GM13976 (cell line): ENCODE measurements around the gene ATG9B.

Experiments used
- DNase-seq: peaks from one replicate; pipeline ENCODE4 v3.0.0; 2012; ENCODE audit warnings: low spot score
- CTCF ChIP-seq: IDR thresholded peaks from 2 replicates; pipeline ENCODE4 v1.5.1; 2012; ENCODE audit warnings: borderline replicate concordance, mild to moderate bottlenecking; ENCODE audit not compliant: insufficient read depth; ENCODE audit errors: extremely low read depth, missing control alignments, control extremely low read depth
- in situ Hi-C: fragments of 300-500 bp; cut with MboI; formaldehyde crosslinking; loops from one replicate; pipeline ENCODE4 v1.12.0; 2022; ENCODE audit warnings: low sequenced_read_pairs, mixed read lengths, inconsistent platforms; ENCODE audit not compliant: unreplicated experiment

Gene ATG9B

GRCh38 chr7:150989456-150989855 is 34.8 kb downstream of the ATG9B start:
- in situ Hi-C loops: loop anchor here (10.0 kb wide), 1 partner anchor 215 kb away; no protein-coding TSS in a partner anchor
- DNase-seq: no peak
- TF ChIP-seq CTCF: no peak

GRCh38 chr7:150988230-150989226 is 35.8 kb downstream of the ATG9B start:
- peak; percentile 85 for DNase-seq
- in situ Hi-C loops: loop anchor here (10.0 kb wide), 1 partner anchor 214 kb away; no protein-coding TSS in a partner anchor
- peak; percentile 88 for TF ChIP-seq CTCF

GRCh38 chr7:150986556-150986955 is 37.7 kb downstream of the ATG9B start:
- no peak for TF ChIP-seq CTCF
- no peak for DNase-seq
- in situ Hi-C loops: loop anchor here (10.0 kb wide), 1 partner anchor 212 kb away; no protein-coding TSS in a partner anchor

- in situ Hi-C loops: loop anchor here (10.0 kb wide), 1 partner anchor 211 kb away; no protein-coding TSS in a partner anchor
- DNase-seq: peak; percentile 73
These were observed 38.2 kb downstream of the ATG9B start for GRCh38 chr7:150986099-150986512.

GRCh38 chr7:150983893-150984368 is 40.4 kb downstream of the ATG9B start:
- DNase-seq: no peak
- in situ Hi-C loops: loop anchor here (10.0 kb wide), 1 partner anchor 209 kb away; no protein-coding TSS in a partner anchor
- no peak for TF ChIP-seq CTCF

More at GRCh38 chr7:150986099-150986512, 38.2 kb downstream of the ATG9B start:
- peak; percentile 75 for TF ChIP-seq CTCF

GRCh38 chr7:150982351-150982750 is 41.9 kb downstream of the ATG9B start:
- TF ChIP-seq CTCF: no peak
- in situ Hi-C loops: loop anchor here (10.0 kb wide), 1 partner anchor 208 kb away; no protein-coding TSS in a partner anchor
- DNase-seq: no peak
